ENCODE data around the gene NIF3L1.
"Not testable (repeated sequence)": the region's sequence is repeated elsewhere in the genome, so short reads cannot be mapped to it uniquely, and the experiment has no call there.

Gene NIF3L1

GRCh38 chr2:200871151-200871550 lies 18.0 kb upstream of the NIF3L1 start:
- DNase-seq (ENCODE audit: low read depth in 1 of 2, low spot score in 1 of 2) = no peak

GRCh38 chr2:200873560-200873959 lies 15.6 kb upstream of the NIF3L1 start:
- DNase-seq (ENCODE audit: low read depth in 1 of 2, low spot score in 1 of 2) = no peak

GRCh38 chr2:200877443-200877842 lies 11.7 kb upstream of the NIF3L1 start:
- DNase-seq (ENCODE audit: low read depth in 1 of 2, low spot score in 1 of 2) = no peak

GRCh38 chr2:200878289-200878880 lies 10.8 kb upstream of the NIF3L1 start:
- no peak for DNase-seq (ENCODE audit: low read depth in 1 of 2, low spot score in 1 of 2)

GRCh38 chr2:200881715-200882249 lies 7.4 kb upstream of the NIF3L1 start:
- DNase-seq (ENCODE audit: low read depth in 1 of 2, low spot score in 1 of 2) = not testable (repeated sequence)

- no peak for DNase-seq (ENCODE audit: low read depth in 1 of 2, low spot score in 1 of 2)
These were observed 10.3 kb downstream of the NIF3L1 start for GRCh38 chr2:200899482-200899881.

- peak; percentile 22 to 41 for DNase-seq (ENCODE audit: low read depth in 1 of 2, low spot score in 1 of 2)
These were observed 12.4 kb downstream of the NIF3L1 start for GRCh38 chr2:200901459-200902072.

GRCh38 chr2:200905618-200906296 lies 16.6 kb downstream of the NIF3L1 start:
- peak in 1 of 2 donors; percentile 14 for DNase-seq (ENCODE audit: low read depth in 1 of 2, low spot score in 1 of 2)

- no peak for DNase-seq (ENCODE audit: low read depth in 1 of 2, low spot score in 1 of 2)
These were observed 20.8 kb downstream of the NIF3L1 start for GRCh38 chr2:200909958-200910357.

GRCh38 chr2:200913654-200914053 lies 24.5 kb downstream of the NIF3L1 start:
- DNase-seq (ENCODE audit: low read depth in 1 of 2, low spot score in 1 of 2) = no peak

GRCh38 chr2:200922439-200922838 lies 33.3 kb downstream of the NIF3L1 start:
- no peak for DNase-seq (ENCODE audit: low read depth in 1 of 2, low spot score in 1 of 2)

- no peak for DNase-seq (ENCODE audit: low read depth in 1 of 2, low spot score in 1 of 2)
These were observed 40.4 kb downstream of the NIF3L1 start for GRCh38 chr2:200929334-200930249.

- no peak for DNase-seq (ENCODE audit: low read depth in 1 of 2, low spot score in 1 of 2)
These were observed 41.9 kb downstream of the NIF3L1 start for GRCh38 chr2:200930947-200931626.

- DNase-seq (ENCODE audit: low read depth in 1 of 2, low spot score in 1 of 2) = no peak
These were observed 50.7 kb downstream of the NIF3L1 start for GRCh38 chr2:200939832-200940231.

GRCh38 chr2:200943527-200944105 lies 54.4 kb downstream of the NIF3L1 start:
- DNase-seq (ENCODE audit: low read depth in 1 of 2, low spot score in 1 of 2) = no peak

- DNase-seq (ENCODE audit: low read depth in 1 of 2, low spot score in 1 of 2) = peak in 1 of 2 donors; percentile 21
These were observed 55.6 kb downstream of the NIF3L1 start for GRCh38 chr2:200944467-200945394.

- no peak for DNase-seq (ENCODE audit: low read depth in 1 of 2, low spot score in 1 of 2)
These were observed 56.2 kb downstream of the NIF3L1 start for GRCh38 chr2:200945395-200945729.

GRCh38 chr2:200950378-200950777 lies 61.2 kb downstream of the NIF3L1 start:
- no peak for DNase-seq (ENCODE audit: low read depth in 1 of 2, low spot score in 1 of 2)

All from stimulated activated CD4-positive, alpha-beta T cell treated with anti-CD3 and anti-CD28 coated beads, Interleukin-15, amount 100 ng/mL, for 1 hour (primary cell).